H1 (cell line): ENCODE measurements around the gene NF1.

Experiments
- BRCA1 ChIP-seq: IDR thresholded peaks from 2 replicates; pipeline ENCODE4 v1.6.1; 2012; ENCODE audit warnings: low read depth, low read length, improper control_type of control experiment
- CEBPB ChIP-seq: IDR thresholded peaks from 2 replicates; pipeline ENCODE4 v1.6.1; 2012; ENCODE audit warnings: low read depth, low read length
- CREB1 ChIP-seq: IDR thresholded peaks from 2 replicates; pipeline ENCODE4 v1.6.1; 2012; ENCODE audit warnings: inconsistent platforms
- EZH2 ChIP-seq: fragments of 200-600 bp; sonication (generic); IDR thresholded peaks from 2 replicates; pipeline ENCODE4 v1.7.1; 2012; ENCODE audit warnings: low read depth, mild to moderate bottlenecking, moderate library complexity, low read length, inconsistent platforms; ENCODE audit not compliant: severe bottlenecking
- POLR2A ChIP-seq, 2 experiments: IDR thresholded peaks; 1 replicate in 1 of 2; 2 replicates in 1 of 2; pipeline ENCODE4 v1.6.1; 2011; ENCODE audit warnings: low read depth in 2 of 2, low read length in 2 of 2, mild to moderate bottlenecking in 2 of 2; ENCODE audit errors: control extremely low read depth in 1 of 2
- RBBP5 ChIP-seq: IDR thresholded peaks from 2 replicates; pipeline ENCODE4 v1.7.1; 2012; ENCODE audit warnings: low read depth, mild to moderate bottlenecking, inconsistent platforms, low read length, moderate library complexity, borderline replicate concordance
- SIN3A ChIP-seq, 2 experiments: IDR thresholded peaks in 1 of 2; conservative IDR thresholded peaks in 1 of 2; 2 replicates each; pipeline ENCODE4 v1.6.1; 2011 to 2012; ENCODE audit warnings: low read length in 2 of 2, improper control_type of control experiment in 1 of 2, low read depth in 1 of 2, mild to moderate bottlenecking in 1 of 2
- SIRT6 ChIP-seq: IDR thresholded peaks from one replicate; pipeline ENCODE4 v1.7.1; 2012; ENCODE audit warnings: low read length, inconsistent platforms
- SIX5 ChIP-seq: IDR thresholded peaks from 2 replicates; pipeline ENCODE4 v1.6.1; 2011; ENCODE audit warnings: mild to moderate bottlenecking, low read depth, low read length
- TF ChIP-seq, protein P1 (sequence below), 3 experiments: IDR thresholded peaks; 1 replicate in 2 of 3; 2 replicates in 1 of 3; pipeline versions ENCODE4 v1.5.1 to v1.6.1; 2011; ENCODE audit warnings: low read length in 3 of 3, mild to moderate bottlenecking in 3 of 3, inconsistent platforms in 2 of 3, low read depth in 1 of 3, moderate library complexity in 1 of 3; ENCODE audit not compliant: insufficient read depth in 1 of 3; ENCODE audit errors: control extremely low read depth in 1 of 3
- TF ChIP-seq, protein P2 (sequence below): IDR thresholded peaks from 2 replicates; pipeline ENCODE4 v1.6.1; 2012; ENCODE audit warnings: inconsistent platforms

DNA sequence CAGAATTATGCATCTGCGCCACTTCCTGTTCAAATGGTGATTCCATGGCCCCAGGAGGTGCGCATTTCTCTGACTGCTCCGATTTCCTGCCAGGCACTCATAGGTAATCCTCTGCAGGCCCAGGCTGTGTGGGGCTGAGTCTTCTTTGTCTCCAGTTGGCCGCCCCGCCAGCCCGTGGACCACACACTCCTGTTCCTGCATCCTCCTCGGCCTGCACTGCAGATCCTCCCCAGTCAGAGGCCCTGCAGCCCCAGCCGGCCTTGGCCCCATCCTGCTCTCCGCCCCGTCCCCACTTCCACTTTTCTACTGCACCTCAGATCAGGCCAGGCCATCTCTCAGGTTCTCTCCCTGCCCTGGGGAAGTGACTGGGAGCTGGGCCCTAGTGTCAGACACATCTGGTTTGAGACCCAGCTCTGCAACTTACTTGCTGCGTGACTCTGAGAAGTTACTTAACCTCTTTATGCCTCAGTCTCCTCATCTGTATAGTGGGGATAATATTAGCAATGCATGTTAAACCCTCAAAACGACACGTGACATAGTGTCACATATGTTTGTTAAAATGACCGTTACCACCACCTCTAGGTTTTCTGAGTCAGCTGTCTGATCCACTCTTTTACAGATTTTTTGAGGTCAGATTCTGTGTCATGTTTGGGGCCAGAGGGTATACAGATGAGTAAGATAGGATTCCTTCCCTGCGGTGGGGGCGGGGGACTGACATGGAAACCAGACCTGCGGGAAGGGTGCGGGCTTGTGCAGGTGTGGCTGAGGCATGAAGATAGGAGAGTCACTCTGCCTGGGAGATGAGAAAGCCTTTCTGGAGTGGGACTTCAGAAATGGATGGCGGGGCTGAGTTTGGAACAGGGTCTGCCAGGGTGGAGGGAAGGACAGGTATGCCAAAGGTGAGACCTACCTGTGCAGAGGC, 309.5 kb downstream of the NF1 start:
- TF ChIP-seq EZH2: no peak
- TF ChIP-seq, protein P1, sequence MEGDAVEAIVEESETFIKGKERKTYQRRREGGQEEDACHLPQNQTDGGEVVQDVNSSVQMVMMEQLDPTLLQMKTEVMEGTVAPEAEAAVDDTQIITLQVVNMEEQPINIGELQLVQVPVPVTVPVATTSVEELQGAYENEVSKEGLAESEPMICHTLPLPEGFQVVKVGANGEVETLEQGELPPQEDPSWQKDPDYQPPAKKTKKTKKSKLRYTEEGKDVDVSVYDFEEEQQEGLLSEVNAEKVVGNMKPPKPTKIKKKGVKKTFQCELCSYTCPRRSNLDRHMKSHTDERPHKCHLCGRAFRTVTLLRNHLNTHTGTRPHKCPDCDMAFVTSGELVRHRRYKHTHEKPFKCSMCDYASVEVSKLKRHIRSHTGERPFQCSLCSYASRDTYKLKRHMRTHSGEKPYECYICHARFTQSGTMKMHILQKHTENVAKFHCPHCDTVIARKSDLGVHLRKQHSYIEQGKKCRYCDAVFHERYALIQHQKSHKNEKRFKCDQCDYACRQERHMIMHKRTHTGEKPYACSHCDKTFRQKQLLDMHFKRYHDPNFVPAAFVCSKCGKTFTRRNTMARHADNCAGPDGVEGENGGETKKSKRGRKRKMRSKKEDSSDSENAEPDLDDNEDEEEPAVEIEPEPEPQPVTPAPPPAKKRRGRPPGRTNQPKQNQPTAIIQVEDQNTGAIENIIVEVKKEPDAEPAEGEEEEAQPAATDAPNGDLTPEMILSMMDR (IDR thresholded peaks at IDR 0.05; ENCODE audit: control extremely low read depth in 1 of 3, insufficient read depth in 1 of 3, low read depth in 1 of 3, low read length in 3 of 3): no peak
- TF ChIP-seq CREB1: no peak
- no peak for TF ChIP-seq CEBPB
- TF ChIP-seq SIN3A (conservative IDR thresholded peaks at IDR 0.05 in 1 of 2, IDR thresholded peaks at IDR 0.05 in 1 of 2; ENCODE audit: low read depth in 1 of 2, low read length in 2 of 2): no peak
- TF ChIP-seq, protein P2, sequence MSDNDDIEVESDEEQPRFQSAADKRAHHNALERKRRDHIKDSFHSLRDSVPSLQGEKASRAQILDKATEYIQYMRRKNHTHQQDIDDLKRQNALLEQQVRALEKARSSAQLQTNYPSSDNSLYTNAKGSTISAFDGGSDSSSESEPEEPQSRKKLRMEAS: no peak
- TF ChIP-seq POLR2A (IDR thresholded peaks at IDR 0.05; ENCODE audit: control extremely low read depth in 1 of 2, low read depth in 2 of 2, low read length in 2 of 2): no peak
- no peak for TF ChIP-seq RBBP5
- no peak for TF ChIP-seq BRCA1
- TF ChIP-seq SIRT6: no peak
- TF ChIP-seq SIX5: no peak
